Neural cell (in vitro differentiated cells): Measurements from ENCODE around the gene NELL1.

Experiments
- EP300 ChIP-seq: fragments of 450-650 bp; conservative IDR thresholded peaks from 2 replicates; pipeline ENCODE4 v1.6.1; 2014; ENCODE audit warnings: antibody characterized with exemption, mild to moderate bottlenecking, moderate library complexity; ENCODE audit not compliant: poor library complexity, severe bottlenecking
- EZH2 ChIP-seq: fragments of 200-600, 300-800 bp; shearing (Covaris generic), sonication (generic); IDR thresholded peaks from 2 replicates; pipeline ENCODE4 v1.6.1; 2014; ENCODE audit warnings: antibody characterized with exemption, low read length, borderline replicate concordance, mild to moderate bottlenecking; ENCODE audit not compliant: insufficient read depth, poor library complexity, severe bottlenecking
- RAD21 ChIP-seq: fragments of 450-650 bp; conservative IDR thresholded peaks from 2 replicates; pipeline ENCODE4 v1.6.1; 2014; ENCODE audit warnings: antibody characterized with exemption, mild to moderate bottlenecking, moderate library complexity
- TAF1 ChIP-seq: IDR thresholded peaks from 2 replicates; pipeline ENCODE4 v1.6.1; 2012; ENCODE audit warnings: low read depth
- TF ChIP-seq, protein P1 (sequence below): fragments of 450-650 bp; IDR thresholded peaks from 2 replicates; pipeline ENCODE4 v1.5.1; 2014; ENCODE audit warnings: antibody characterized with exemption, mild to moderate bottlenecking, moderate library complexity; ENCODE audit not compliant: poor library complexity, severe bottlenecking
- TF ChIP-seq, protein P2 (sequence below): IDR thresholded peaks from 2 replicates; pipeline ENCODE4 v1.6.1; 2012; ENCODE audit warnings: borderline replicate concordance

DNA sequence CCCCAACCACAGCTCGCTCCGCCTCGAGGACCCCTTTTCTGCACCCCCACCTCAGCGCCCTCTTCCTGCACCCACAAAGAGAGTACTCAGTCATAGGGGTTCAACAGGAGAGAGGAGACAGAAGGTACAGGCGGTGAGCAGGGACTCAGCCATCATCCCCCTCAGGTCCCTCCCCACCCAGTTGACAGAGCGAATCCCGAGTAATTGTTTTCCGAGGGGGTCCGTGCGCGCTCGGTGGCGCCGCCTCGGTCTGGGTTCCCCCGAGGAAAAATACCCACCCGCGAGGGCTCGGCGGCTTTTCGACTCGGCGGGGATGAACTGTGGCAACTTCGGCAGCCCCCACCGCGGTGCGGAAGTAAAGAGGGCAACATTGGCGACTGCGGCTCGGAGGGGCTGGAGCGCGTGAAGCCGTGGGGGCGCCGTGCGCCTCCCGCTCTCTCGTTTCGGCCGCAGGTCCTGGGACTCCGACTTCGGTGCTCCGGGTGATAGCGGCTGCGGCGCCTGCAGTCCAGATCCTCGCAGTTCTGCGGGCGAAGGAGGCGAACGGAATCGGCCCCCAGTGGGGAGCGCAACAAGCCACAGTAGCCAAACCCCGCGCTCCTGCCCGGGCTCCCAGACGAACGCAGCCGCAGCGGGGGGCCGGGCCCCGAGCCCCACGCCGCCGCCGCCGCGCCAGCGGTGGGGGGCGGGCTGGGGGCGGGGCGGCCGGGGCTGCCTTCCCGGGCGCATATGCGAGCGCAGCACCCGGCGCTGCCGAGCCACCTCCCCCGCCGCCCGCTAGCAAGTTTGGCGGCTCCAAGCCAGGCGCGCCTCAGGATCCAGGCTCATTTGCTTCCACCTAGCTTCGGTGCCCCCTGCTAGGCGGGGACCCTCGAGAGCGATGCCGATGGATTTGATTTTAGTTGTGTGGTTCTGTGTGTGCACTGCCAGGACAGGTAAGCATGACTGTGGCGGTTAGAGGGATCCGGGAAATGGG lies at the start of gene NELL1:
- TF ChIP-seq, protein P1, sequence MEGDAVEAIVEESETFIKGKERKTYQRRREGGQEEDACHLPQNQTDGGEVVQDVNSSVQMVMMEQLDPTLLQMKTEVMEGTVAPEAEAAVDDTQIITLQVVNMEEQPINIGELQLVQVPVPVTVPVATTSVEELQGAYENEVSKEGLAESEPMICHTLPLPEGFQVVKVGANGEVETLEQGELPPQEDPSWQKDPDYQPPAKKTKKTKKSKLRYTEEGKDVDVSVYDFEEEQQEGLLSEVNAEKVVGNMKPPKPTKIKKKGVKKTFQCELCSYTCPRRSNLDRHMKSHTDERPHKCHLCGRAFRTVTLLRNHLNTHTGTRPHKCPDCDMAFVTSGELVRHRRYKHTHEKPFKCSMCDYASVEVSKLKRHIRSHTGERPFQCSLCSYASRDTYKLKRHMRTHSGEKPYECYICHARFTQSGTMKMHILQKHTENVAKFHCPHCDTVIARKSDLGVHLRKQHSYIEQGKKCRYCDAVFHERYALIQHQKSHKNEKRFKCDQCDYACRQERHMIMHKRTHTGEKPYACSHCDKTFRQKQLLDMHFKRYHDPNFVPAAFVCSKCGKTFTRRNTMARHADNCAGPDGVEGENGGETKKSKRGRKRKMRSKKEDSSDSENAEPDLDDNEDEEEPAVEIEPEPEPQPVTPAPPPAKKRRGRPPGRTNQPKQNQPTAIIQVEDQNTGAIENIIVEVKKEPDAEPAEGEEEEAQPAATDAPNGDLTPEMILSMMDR: peak; percentile 30
- TF ChIP-seq, protein P2, sequence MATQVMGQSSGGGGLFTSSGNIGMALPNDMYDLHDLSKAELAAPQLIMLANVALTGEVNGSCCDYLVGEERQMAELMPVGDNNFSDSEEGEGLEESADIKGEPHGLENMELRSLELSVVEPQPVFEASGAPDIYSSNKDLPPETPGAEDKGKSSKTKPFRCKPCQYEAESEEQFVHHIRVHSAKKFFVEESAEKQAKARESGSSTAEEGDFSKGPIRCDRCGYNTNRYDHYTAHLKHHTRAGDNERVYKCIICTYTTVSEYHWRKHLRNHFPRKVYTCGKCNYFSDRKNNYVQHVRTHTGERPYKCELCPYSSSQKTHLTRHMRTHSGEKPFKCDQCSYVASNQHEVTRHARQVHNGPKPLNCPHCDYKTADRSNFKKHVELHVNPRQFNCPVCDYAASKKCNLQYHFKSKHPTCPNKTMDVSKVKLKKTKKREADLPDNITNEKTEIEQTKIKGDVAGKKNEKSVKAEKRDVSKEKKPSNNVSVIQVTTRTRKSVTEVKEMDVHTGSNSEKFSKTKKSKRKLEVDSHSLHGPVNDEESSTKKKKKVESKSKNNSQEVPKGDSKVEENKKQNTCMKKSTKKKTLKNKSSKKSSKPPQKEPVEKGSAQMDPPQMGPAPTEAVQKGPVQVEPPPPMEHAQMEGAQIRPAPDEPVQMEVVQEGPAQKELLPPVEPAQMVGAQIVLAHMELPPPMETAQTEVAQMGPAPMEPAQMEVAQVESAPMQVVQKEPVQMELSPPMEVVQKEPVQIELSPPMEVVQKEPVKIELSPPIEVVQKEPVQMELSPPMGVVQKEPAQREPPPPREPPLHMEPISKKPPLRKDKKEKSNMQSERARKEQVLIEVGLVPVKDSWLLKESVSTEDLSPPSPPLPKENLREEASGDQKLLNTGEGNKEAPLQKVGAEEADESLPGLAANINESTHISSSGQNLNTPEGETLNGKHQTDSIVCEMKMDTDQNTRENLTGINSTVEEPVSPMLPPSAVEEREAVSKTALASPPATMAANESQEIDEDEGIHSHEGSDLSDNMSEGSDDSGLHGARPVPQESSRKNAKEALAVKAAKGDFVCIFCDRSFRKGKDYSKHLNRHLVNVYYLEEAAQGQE: no peak
- TF ChIP-seq TAF1 (no peak), EP300 (no peak), EZH2 (no peak), RAD21 (peak; percentile 49)
